HG03064 (cell line): ENCODE data around the gene ELMO1.

Source experiments
- ATAC-seq: cut with Tn5 transposase; IDR thresholded peaks from one replicate; pipeline ENCODE4 v1.9.1; 2021; ENCODE audit warnings: low read depth; ENCODE audit not compliant: unreplicated experiment

ELMO1 gene

DNA sequence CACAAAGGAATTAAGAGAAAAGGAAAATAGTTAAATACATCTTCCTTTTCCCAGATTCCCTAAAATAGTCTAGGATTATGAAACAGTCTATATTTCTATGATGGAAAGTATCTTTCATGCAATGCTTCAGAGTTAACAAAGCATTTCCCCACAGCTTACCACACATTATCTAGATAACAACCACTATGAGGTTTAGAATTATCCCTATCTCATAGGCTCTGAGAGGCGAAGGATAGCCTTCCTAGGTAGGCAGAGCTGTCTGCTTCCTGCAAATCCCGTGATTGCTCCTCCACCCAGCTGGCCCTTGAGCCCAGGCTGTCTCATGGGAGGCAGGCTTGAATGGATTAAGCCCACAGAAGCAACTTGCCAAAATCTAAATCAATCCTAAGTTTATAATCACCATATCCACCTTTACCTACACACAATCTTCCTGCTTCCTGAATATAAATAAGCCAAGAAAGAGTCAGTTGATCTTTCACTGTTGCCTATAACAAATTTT is 402.9 kb downstream of the ELMO1 start:
- ATAC-seq = no peak

GRCh38 chr7:37041461-37041860 is 407.2 kb downstream of the ELMO1 start:
- no peak for ATAC-seq

- no peak for ATAC-seq
These were observed 408.3 kb downstream of the ELMO1 start for GRCh38 chr7:37040330-37040729.

DNA sequence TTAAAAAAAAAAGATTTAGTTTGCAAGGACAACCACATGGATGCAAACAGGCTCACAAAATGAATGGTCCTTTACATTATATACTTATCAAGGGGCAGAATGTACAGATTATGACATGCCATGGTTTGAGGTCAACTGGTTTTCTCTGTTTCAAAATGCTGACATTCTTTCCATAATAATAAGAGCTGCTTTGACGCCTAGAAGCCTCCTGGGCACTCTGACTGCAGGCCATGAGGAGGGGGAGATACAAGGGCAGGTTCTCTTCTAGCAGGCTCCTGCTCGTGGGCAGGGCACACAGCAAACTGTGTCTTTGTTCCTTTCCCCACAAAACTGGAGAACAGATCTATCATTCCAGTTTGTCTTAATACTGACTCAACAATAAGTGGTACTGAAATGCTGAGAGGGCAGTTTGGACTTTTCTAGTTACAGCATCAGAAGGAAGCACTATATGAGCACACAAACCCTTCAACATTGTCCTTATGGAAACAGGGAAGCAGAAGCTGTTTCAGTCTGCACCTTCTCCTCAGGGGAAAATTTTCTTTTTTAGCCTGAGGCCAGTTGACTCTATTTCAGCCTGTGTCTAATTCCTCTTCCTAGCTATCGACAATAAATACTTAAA is 409.4 kb downstream of the ELMO1 start:
- no peak for ATAC-seq

DNA sequence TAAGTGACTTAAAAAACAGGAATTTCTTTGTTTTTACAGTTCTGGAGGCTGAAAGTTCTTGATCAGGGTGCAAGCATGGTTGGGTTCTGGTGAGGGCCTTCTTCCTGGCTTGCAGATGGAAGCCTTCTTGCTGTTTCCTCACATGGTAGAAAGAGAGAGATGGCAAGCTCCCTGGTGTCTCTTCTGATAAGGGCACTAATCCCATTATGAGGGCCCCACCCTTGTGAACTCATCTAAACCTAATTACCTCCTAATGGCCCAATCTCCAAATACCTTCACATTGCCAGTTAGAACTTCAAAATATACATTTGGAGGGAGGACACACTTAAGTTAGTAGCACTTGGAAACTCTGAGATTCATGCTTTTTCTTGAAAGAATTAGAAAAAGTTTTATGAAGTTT is 410.0 kb downstream of the ELMO1 start:
- ATAC-seq = no peak

DNA sequence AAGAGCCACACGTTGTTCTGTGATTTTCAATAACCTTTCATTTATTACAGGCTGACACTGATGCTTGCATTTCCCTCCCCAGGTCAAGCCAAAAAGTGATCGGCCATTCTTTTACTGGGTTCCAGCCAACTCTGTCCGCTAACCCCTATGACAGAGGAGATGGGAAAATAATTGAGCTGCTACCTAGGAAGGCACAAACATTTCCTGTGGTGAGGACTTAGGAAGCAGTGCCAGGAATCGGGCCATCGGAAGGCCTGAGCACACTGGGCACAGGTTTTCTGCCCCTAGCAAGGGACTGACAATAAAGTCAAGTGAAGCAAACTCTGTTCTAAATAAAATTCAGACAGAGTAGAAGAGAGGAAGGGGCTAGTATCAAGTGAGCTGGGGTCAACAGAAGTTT is 411.4 kb downstream of the ELMO1 start:
- ATAC-seq = no peak

DNA sequence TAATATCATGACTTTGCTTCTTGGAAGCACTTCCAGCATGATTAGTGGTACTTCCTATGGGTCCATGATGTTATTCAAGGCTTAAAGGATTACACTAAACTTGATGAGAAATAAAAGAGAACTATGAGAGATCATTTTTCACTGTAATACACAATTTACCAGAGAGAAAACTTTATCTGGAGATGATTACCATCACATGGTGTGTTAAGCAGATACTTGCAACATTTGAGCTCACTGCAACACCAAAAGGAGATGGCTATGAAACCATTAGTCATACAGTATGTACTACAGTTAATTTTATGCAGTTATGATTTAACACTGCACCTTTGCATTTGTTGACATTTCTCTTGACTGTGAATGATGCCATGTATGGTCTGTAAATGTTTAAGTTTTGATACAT is 413.0 kb downstream of the ELMO1 start:
- no peak for ATAC-seq

DNA sequence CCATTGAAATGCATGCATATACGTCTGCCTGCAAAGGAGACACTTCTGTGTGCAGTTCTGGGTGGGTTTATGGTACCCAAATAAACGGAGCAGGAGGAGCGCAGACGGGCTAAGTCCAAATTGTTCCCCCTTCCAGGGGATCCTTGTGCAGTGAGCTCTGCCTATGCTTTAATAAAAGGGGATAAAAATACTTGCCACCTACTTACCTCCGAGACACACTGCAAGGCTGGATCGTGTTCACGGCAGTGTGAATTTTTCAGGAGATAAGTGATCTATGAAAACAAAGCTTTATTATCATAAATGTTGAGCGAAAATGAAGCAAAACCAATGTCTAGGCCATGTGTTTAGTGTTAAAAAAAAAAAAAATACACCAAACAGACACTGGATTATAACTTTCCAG is 415.5 kb downstream of the ELMO1 start:
- no peak for ATAC-seq

- ATAC-seq = no peak
These were observed 416.4 kb downstream of the ELMO1 start for GRCh38 chr7:37032258-37032601.

GRCh38 chr7:37031571-37032257 is 416.9 kb downstream of the ELMO1 start:
- no peak for ATAC-seq

GRCh38 chr7:37028909-37029440 is 419.7 kb downstream of the ELMO1 start:
- no peak for ATAC-seq

DNA sequence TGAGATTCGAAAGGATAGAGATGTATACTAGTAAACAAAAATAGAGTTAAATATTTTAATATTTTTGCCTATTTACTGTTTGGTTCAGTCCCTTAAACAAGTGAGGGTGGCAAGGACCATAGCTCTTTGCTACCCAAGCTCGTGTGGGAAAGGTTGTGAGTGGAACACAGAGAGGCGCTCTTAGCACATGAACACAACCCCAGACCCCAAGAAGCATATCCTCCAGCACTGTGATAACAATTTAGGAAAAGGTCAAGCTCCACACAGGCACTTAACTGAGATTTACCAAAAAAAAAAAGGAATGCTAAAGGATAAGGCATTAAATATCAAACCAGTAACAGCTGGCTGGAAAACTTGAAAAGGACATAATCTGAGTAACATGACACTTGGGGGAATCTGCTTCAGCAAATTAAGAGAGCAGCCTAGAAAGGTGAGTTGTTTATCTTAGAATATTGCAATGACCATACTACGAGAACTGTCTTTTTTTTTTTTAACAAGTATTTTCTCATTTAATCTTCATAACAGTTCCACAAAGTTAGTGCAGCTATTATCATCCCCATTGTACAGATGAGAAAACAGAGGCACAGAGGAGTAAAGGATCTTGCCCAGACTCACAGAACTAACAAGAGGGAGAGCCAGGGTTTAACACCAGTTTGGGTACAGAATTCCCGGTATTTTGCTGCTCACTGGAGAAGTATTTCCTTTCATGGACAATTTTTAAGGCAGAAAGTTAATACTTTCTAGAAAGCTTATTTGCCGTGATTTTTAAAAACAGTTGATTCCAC is 420.9 kb downstream of the ELMO1 start:
- ATAC-seq = no peak

DNA sequence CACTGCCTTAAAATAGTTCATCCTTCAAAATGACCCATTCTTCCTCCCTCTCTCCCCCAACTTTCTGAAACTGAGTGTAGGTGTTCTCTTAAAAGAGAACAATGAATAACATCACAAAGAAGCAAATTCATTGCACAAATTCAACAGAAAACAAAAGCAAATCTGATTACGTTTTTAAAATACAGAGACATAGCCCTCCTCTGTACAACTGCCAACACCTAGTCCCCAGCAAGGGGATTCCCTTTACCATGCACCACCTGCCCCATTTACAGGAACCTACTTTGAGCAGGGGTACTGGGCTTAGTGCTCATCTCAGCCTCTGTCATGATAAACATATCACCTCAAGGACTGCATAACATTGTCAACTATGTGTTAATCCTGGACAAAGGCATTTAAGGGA is 421.6 kb downstream of the ELMO1 start:
- no peak for ATAC-seq

DNA sequence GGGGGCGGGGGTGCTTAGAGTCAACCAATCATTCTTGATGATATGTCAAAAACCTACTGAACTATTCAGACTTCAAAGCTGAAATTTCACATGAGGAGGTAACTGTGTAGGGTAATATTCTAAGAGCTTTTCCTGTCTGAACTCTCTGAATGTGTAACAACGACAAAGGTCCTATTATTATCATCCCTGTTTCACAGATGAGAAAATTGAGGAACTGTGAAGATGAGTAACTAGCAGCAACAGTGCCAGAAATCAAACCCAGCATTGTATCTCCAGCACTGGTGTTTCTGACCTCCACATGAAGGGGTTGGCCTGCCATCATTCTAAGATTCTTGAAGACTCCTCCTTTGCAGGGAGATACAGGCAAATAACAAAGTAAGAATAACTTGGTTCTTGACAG is 429.7 kb downstream of the ELMO1 start:
- no peak for ATAC-seq

- no peak for ATAC-seq
These were observed 432.4 kb downstream of the ELMO1 start for GRCh38 chr7:37016064-37016878.

- ATAC-seq = no peak
These were observed 433.2 kb downstream of the ELMO1 start for GRCh38 chr7:37015353-37016034.

DNA sequence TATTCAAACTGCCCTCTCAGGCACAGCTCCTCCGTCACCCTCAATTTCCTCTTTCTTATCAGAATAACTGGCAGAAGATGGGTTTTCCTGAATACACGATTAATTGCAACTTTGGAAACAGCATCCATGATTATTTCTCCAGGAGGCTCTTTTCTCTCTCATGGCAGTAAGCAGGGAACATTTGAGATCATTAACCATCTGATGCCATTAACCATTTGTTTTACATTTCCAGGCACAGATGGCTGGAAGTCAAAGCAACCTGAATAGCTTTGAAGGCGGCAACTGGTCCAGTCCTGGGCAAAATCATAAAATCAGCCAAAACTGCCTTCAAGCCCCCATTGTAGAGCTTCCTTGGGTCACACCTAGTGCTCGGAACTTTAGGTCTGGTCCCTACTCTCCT is 434.9 kb downstream of the ELMO1 start:
- ATAC-seq = no peak

DNA sequence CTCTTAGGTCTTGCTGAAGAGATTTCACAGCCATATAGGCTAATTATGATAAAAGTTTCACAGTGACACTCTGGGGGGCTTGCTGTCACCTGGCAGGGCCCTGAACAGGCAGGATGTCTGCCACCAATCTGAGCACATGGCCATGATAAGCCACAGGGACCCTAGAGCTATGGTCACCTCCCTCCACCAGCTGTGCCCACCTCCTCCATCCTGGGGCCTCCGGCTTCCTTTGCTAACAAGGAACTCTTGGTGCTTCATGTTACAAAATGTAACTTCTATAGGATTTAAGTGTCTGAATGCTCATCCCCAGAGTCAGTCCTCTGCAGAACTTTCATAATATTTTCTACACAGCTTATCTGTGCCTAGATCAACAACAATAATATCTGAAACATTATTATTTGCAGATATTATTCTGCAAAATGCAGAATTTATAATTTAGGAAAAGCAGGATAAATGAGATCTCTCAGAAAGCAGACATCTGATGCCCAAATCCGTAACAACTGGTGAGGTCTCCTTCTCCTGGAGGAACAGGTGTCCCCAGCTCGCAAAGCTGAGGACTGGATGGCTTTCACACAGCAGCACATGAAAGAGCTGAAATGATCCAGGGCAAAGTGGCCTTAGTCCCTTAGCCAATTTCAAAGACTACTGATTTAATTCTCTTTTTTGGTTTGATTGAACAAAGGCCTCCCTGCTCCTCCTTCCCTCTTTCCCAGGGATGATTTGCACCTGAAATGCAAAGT is 437.3 kb downstream of the ELMO1 start:
- ATAC-seq = no peak

DNA sequence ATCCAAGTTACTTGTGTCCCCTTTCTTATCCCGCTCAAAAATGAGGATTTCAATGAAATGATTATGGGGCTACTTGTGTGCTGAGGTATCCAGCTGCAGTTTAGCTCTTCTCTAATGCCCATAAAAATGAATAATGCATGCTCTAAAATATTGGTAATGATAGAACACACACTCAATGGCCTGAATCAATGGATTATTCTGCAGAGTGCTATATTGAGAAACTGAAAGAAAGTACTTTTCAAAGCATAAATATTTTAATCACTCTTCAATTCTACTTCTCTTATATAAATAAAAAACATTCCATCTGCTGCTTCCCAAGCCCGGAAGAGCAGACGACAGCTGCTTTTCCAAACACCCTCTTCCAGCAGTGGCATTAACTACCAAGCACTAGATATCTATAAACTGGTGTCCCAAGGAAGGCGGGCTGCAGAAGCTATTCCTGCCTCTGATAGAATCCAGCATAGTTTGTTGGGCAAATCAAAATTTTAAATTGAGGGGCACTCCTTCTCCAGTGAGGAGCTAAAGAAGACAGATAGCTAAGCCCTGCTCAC is 439.5 kb downstream of the ELMO1 start:
- ATAC-seq = no peak
